Measurements from ENCODE around the gene NUMB. TPM values are rescaled to one million over a fixed set of nuclear protein-coding genes. Genes with fewer than 3 reads are reported as not detected.

The NUMB gene
- total and polyA plus RNA-seq, 4 donors = 21.2 to 45.8 (median 26.1) TPM

DNA sequence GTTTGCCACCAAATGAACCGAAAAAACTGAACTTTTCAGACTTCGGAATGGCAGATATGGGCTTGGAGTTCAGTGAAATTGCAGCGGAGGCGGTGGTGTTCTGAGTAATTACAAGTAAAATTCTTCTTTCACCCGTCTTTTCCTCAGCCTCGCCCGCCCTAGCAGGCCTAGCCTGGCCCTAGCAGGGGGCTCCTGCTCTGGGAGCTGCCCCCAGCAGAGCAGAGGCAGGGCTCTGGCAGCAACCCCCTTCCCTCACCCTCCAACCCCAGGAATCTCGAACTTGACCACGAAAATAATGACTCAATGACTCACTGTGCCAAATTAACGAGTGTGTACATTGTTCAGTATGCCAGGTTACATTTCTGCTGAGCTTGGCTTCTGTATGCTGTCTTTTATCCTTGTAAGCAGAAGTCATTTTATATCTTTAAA, 219.9 kb downstream of the NUMB start:
- no peaks in the 10 kb centered on the region for H3K36me3 ChIP-seq (ENCODE audit: control insufficient read depth in 4 of 4, insufficient read depth in 3 of 4, low read depth in 1 of 4, low read length in 3 of 4)
- DNase-seq (ENCODE audit: low spot score) = no peak
- H3K4me3 ChIP-seq (ENCODE audit: low read depth in 1 of 3, low read length in 3 of 3) = peak overlapping the region in 1 of 3 donors; percentile 55
- TF ChIP-seq, protein P1, sequence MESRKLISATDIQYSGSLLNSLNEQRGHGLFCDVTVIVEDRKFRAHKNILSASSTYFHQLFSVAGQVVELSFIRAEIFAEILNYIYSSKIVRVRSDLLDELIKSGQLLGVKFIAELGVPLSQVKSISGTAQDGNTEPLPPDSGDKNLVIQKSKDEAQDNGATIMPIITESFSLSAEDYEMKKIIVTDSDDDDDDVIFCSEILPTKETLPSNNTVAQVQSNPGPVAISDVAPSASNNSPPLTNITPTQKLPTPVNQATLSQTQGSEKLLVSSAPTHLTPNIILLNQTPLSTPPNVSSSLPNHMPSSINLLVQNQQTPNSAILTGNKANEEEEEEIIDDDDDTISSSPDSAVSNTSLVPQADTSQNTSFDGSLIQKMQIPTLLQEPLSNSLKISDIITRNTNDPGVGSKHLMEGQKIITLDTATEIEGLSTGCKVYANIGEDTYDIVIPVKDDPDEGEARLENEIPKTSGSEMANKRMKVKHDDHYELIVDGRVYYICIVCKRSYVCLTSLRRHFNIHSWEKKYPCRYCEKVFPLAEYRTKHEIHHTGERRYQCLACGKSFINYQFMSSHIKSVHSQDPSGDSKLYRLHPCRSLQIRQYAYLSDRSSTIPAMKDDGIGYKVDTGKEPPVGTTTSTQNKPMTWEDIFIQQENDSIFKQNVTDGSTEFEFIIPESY (IDR thresholded peaks at IDR 0.05) = no peak
- no peak for TF ChIP-seq GABPA (IDR thresholded peaks at IDR 0.05 in 1 of 2, conservative IDR thresholded peaks at IDR 0.05 in 1 of 2)
- TF ChIP-seq JUND (IDR thresholded peaks at IDR 0.05) = no peak
- no peak for TF ChIP-seq RAD21 (IDR thresholded peaks at IDR 0.05)
- TF ChIP-seq, protein P2, sequence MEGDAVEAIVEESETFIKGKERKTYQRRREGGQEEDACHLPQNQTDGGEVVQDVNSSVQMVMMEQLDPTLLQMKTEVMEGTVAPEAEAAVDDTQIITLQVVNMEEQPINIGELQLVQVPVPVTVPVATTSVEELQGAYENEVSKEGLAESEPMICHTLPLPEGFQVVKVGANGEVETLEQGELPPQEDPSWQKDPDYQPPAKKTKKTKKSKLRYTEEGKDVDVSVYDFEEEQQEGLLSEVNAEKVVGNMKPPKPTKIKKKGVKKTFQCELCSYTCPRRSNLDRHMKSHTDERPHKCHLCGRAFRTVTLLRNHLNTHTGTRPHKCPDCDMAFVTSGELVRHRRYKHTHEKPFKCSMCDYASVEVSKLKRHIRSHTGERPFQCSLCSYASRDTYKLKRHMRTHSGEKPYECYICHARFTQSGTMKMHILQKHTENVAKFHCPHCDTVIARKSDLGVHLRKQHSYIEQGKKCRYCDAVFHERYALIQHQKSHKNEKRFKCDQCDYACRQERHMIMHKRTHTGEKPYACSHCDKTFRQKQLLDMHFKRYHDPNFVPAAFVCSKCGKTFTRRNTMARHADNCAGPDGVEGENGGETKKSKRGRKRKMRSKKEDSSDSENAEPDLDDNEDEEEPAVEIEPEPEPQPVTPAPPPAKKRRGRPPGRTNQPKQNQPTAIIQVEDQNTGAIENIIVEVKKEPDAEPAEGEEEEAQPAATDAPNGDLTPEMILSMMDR (IDR thresholded peaks at IDR 0.05; ENCODE audit: low read depth, low read length, missing input control) = no peak
- TF ChIP-seq, protein P3, sequence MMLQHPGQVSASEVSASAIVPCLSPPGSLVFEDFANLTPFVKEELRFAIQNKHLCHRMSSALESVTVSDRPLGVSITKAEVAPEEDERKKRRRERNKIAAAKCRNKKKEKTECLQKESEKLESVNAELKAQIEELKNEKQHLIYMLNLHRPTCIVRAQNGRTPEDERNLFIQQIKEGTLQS (IDR thresholded peaks at IDR 0.05) = no peak
- no peak for TF ChIP-seq HNF4A (conservative IDR thresholded peaks at IDR 0.05)
- no peak for TF ChIP-seq HNF4G (IDR thresholded peaks at IDR 0.05)
- TF ChIP-seq, protein P4, sequence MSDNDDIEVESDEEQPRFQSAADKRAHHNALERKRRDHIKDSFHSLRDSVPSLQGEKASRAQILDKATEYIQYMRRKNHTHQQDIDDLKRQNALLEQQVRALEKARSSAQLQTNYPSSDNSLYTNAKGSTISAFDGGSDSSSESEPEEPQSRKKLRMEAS (IDR thresholded peaks at IDR 0.05) = no peak
- TF ChIP-seq YY1 (IDR thresholded peaks at IDR 0.05) = no peak
- no peak for TF ChIP-seq NR2F2 (IDR thresholded peaks at IDR 0.05)
- TF ChIP-seq RXRA (IDR thresholded peaks at IDR 0.05) = no peak
- no peak for TF ChIP-seq FOXA1 (IDR thresholded peaks at IDR 0.05)
- TF ChIP-seq TAF1 (conservative IDR thresholded peaks at IDR 0.05) = no peak
- TF ChIP-seq, protein P5, sequence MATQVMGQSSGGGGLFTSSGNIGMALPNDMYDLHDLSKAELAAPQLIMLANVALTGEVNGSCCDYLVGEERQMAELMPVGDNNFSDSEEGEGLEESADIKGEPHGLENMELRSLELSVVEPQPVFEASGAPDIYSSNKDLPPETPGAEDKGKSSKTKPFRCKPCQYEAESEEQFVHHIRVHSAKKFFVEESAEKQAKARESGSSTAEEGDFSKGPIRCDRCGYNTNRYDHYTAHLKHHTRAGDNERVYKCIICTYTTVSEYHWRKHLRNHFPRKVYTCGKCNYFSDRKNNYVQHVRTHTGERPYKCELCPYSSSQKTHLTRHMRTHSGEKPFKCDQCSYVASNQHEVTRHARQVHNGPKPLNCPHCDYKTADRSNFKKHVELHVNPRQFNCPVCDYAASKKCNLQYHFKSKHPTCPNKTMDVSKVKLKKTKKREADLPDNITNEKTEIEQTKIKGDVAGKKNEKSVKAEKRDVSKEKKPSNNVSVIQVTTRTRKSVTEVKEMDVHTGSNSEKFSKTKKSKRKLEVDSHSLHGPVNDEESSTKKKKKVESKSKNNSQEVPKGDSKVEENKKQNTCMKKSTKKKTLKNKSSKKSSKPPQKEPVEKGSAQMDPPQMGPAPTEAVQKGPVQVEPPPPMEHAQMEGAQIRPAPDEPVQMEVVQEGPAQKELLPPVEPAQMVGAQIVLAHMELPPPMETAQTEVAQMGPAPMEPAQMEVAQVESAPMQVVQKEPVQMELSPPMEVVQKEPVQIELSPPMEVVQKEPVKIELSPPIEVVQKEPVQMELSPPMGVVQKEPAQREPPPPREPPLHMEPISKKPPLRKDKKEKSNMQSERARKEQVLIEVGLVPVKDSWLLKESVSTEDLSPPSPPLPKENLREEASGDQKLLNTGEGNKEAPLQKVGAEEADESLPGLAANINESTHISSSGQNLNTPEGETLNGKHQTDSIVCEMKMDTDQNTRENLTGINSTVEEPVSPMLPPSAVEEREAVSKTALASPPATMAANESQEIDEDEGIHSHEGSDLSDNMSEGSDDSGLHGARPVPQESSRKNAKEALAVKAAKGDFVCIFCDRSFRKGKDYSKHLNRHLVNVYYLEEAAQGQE (IDR thresholded peaks at IDR 0.05) = no peak
- H3K9ac ChIP-seq (ENCODE audit: low read depth in 1 of 2, low read length in 2 of 2) = no peak overlapping the region
- H3K27me3 ChIP-seq (ENCODE audit: control insufficient read depth in 4 of 4, insufficient read depth in 4 of 4, low read length in 3 of 4) = peaks cover 0 to 6% (median 2%) of the 10 kb centered on the region in 4 donors
- H3K27ac ChIP-seq (ENCODE audit: low read depth in 1 of 2, low read length in 2 of 2) = no peak overlapping the region
- peaks cover 5 to 34% (median 19%) of the 10 kb centered on the region in 4 donors for H3K4me1 ChIP-seq (ENCODE audit: control insufficient read depth in 4 of 4, insufficient read depth in 4 of 4, low read length in 3 of 4)
- no peaks in the 10 kb centered on the region for H3K9me3 ChIP-seq (ENCODE audit: control insufficient read depth in 4 of 4, low read length in 3 of 4)
- WGBS = 42% methylated on average over 10 of the region's 10 CpGs
